ENCODE data around the gene IL15. TPM values are rescaled to one million over a fixed set of nuclear protein-coding genes. Genes with fewer than 3 reads are reported as not detected.
A peak's percentile ranks its signal among the peaks of the same experiment; 100 is the strongest.
"Not testable (repeated sequence)": the region's sequence is repeated elsewhere in the genome, so short reads cannot be mapped to it uniquely, and the experiment has no call there.

The IL15 gene
- total and polyA plus RNA-seq, 2 experiments from 2014 or later: 5.8 to 7.6 TPM

- H3K9me3 ChIP-seq (ENCODE audit: low read depth): no peaks in the 10 kb centered on the region
- no peak overlapping the region for H3K4me2 ChIP-seq (ENCODE audit: unreplicated experiment)
- H3K36me3 ChIP-seq (ENCODE audit: low read depth): no peaks in the 10 kb centered on the region
- no peak overlapping the region for H3K9ac ChIP-seq
- no peak overlapping the region for H2AFZ ChIP-seq
- TF ChIP-seq EZH2 (IDR thresholded peaks at IDR 0.05; ENCODE audit: insufficient read depth, poor library complexity, severe bottlenecking): no peak
- no peak for TF ChIP-seq EZH2phosphoT487 (IDR thresholded peaks at IDR 0.05; ENCODE audit: insufficient read depth, low read depth)
- H3F3A ChIP-seq (ENCODE audit: insufficient read depth): no peaks in the 10 kb centered on the region
- H4K20me1 ChIP-seq (ENCODE audit: insufficient read depth): no peaks in the 10 kb centered on the region
- no peak for DNase-seq
- in situ Hi-C loops (cut with MboI): no loop called here
- 87 to 88% methylated on average over 11 to 18 of the region's 18 CpGs for WGBS, 2 experiments (ENCODE audit: low coverage in 1 of 2, low lambda C conversion rate in 2 of 2, missing lambda C conversion rate in 2 of 2)
- no peaks in the 10 kb centered on the region for H3K27me3 ChIP-seq (replicated peaks; ENCODE audit: insufficient read depth)
- H3K4me3 ChIP-seq: no peak overlapping the region
- no peak overlapping the region for H3K27ac ChIP-seq
- no peaks in the 10 kb centered on the region for H3K4me1 ChIP-seq (ENCODE audit: insufficient read depth)
- no peaks in the 10 kb centered on the region for H3K9me2 ChIP-seq (ENCODE audit: insufficient read depth)
- H3K79me2 ChIP-seq (ENCODE audit: insufficient read depth): no peaks in the 10 kb centered on the region
Observed at GRCh38 chr4:141605425-141605856, 30.9 kb upstream of the IL15 start.

- Histone ChIP-seq H3K4me1 (ENCODE audit: insufficient read depth) (no peaks in the 10 kb centered on the region), H3K79me2 (ENCODE audit: insufficient read depth) (no peaks in the 10 kb centered on the region), H3K4me3 (no peak overlapping the region), H2AFZ (no peak overlapping the region), H4K20me1 (ENCODE audit: insufficient read depth) (no peaks in the 10 kb centered on the region), H3F3A (ENCODE audit: insufficient read depth) (no peaks in the 10 kb centered on the region), H3K36me3 (ENCODE audit: low read depth) (no peaks in the 10 kb centered on the region), H3K27ac (no peak overlapping the region), H3K27me3 (replicated peaks; ENCODE audit: insufficient read depth) (no peaks in the 10 kb centered on the region), H3K9ac (no peak overlapping the region), H3K9me2 (ENCODE audit: insufficient read depth) (no peaks in the 10 kb centered on the region), H3K4me2 (ENCODE audit: unreplicated experiment) (no peak overlapping the region), H3K9me3 (ENCODE audit: low read depth) (no peaks in the 10 kb centered on the region)
- WGBS, 2 experiments (ENCODE audit: low coverage in 1 of 2, low lambda C conversion rate in 2 of 2, missing lambda C conversion rate in 2 of 2): 75 to 76% methylated on average over 4 of the region's 4 CpGs
- DNase-seq: peak; percentile 2
- in situ Hi-C loops (cut with MboI): no loop called here
- TF ChIP-seq EZH2 (IDR thresholded peaks at IDR 0.05; ENCODE audit: insufficient read depth, poor library complexity, severe bottlenecking) (no peak), EZH2phosphoT487 (IDR thresholded peaks at IDR 0.05; ENCODE audit: insufficient read depth, low read depth) (no peak)
Observed at GRCh38 chr4:141609243-141609642, 27.1 kb upstream of the IL15 start.

GRCh38 chr4:141610365-141610764 is 26.0 kb upstream of the IL15 start:
- Histone ChIP-seq H3K4me3 (no peak overlapping the region), H3K4me1 (ENCODE audit: insufficient read depth) (no peaks in the 10 kb centered on the region), H3K27me3 (replicated peaks; ENCODE audit: insufficient read depth) (no peaks in the 10 kb centered on the region), H2AFZ (no peak overlapping the region), H3K27ac (no peak overlapping the region), H3K9me2 (ENCODE audit: insufficient read depth) (no peaks in the 10 kb centered on the region), H3K79me2 (ENCODE audit: insufficient read depth) (no peaks in the 10 kb centered on the region), H3K9ac (no peak overlapping the region), H3F3A (ENCODE audit: insufficient read depth) (no peaks in the 10 kb centered on the region), H3K36me3 (ENCODE audit: low read depth) (no peaks in the 10 kb centered on the region), H3K4me2 (ENCODE audit: unreplicated experiment) (no peak overlapping the region), H3K9me3 (ENCODE audit: low read depth) (no peaks in the 10 kb centered on the region), H4K20me1 (ENCODE audit: insufficient read depth) (no peaks in the 10 kb centered on the region)
- TF ChIP-seq EZH2phosphoT487 (IDR thresholded peaks at IDR 0.05; ENCODE audit: insufficient read depth, low read depth) (no peak), EZH2 (IDR thresholded peaks at IDR 0.05; ENCODE audit: insufficient read depth, poor library complexity, severe bottlenecking) (no peak)
- in situ Hi-C loops (cut with MboI): no loop called here
- DNase-seq: no peak

GRCh38 chr4:141614878-141615586 is 21.4 kb upstream of the IL15 start:
- no peaks in the 10 kb centered on the region for H3K27me3 ChIP-seq (replicated peaks; ENCODE audit: insufficient read depth)
- no peaks in the 10 kb centered on the region for H3F3A ChIP-seq (ENCODE audit: insufficient read depth)
- H3K9me3 ChIP-seq (ENCODE audit: low read depth): no peaks in the 10 kb centered on the region
- no peak for DNase-seq
- no peak for TF ChIP-seq EZH2 (IDR thresholded peaks at IDR 0.05; ENCODE audit: insufficient read depth, poor library complexity, severe bottlenecking)
- no peak for TF ChIP-seq EZH2phosphoT487 (IDR thresholded peaks at IDR 0.05; ENCODE audit: insufficient read depth, low read depth)
- no peak overlapping the region for H3K4me2 ChIP-seq (ENCODE audit: unreplicated experiment)
- no peak overlapping the region for H3K4me3 ChIP-seq
- no peaks in the 10 kb centered on the region for H3K9me2 ChIP-seq (ENCODE audit: insufficient read depth)
- in situ Hi-C loops (cut with MboI): no loop called here
- H3K79me2 ChIP-seq (ENCODE audit: insufficient read depth): no peaks in the 10 kb centered on the region
- H2AFZ ChIP-seq: no peak overlapping the region
- H3K27ac ChIP-seq: no peak overlapping the region
- no peaks in the 10 kb centered on the region for H3K36me3 ChIP-seq (ENCODE audit: low read depth)
- WGBS, 2 experiments (ENCODE audit: low coverage in 1 of 2, low lambda C conversion rate in 2 of 2, missing lambda C conversion rate in 2 of 2): 60 to 71% methylated on average over 9 to 11 of the region's 11 CpGs
- no peaks in the 10 kb centered on the region for H3K4me1 ChIP-seq (ENCODE audit: insufficient read depth)
- no peak overlapping the region for H3K9ac ChIP-seq
- H4K20me1 ChIP-seq (ENCODE audit: insufficient read depth): no peaks in the 10 kb centered on the region

- H3K27me3 ChIP-seq (replicated peaks; ENCODE audit: insufficient read depth); H3K9me3 ChIP-seq (ENCODE audit: low read depth); H3K36me3 ChIP-seq (ENCODE audit: low read depth); H3K79me2 ChIP-seq (ENCODE audit: insufficient read depth); H3F3A ChIP-seq (ENCODE audit: insufficient read depth); DNase-seq; H3K9me2 ChIP-seq (ENCODE audit: insufficient read depth); H3K4me1 ChIP-seq (ENCODE audit: insufficient read depth); H3K4me2 ChIP-seq (ENCODE audit: unreplicated experiment); H3K27ac ChIP-seq; H3K4me3 ChIP-seq; H3K9ac ChIP-seq; H4K20me1 ChIP-seq (ENCODE audit: insufficient read depth); in situ Hi-C loops (cut with MboI); H2AFZ ChIP-seq: not testable (repeated sequence)
- WGBS, 2 experiments (ENCODE audit: low coverage in 1 of 2, low lambda C conversion rate in 2 of 2, missing lambda C conversion rate in 2 of 2): 93 to 94% methylated on average over 5 to 8 of the region's 8 CpGs
Observed at GRCh38 chr4:141615587-141615918, 20.8 kb upstream of the IL15 start.

All from GM23248 (cell line).